Aorta (tissue), 5 donors: ENCODE results near the gene ZC3H12A. TPM values are rescaled to one million over a fixed set of nuclear protein-coding genes. Genes with fewer than 3 reads are reported as not detected.

Experiments used
- ATAC-seq: fragments of 200-7000 bp; cut with Tn5 transposase; one replicate; pipeline ENCODE4 v1.9.1; 2022; ENCODE audit warnings: moderate library complexity; ENCODE audit not compliant: low FRiP score
- DNase-seq, 2 donors: peaks; one replicate each; pipeline ENCODE4 v3.0.0-alpha.2; 2020
- H3K27ac ChIP-seq, 2 donors: one replicate each; pipeline ENCODE4 v1.5.1; 2013; ENCODE audit warnings: low read length in 2 of 2, mild to moderate bottlenecking in 2 of 2, moderate library complexity in 2 of 2, control low read depth in 1 of 2, inconsistent platforms in 1 of 2, low read depth in 1 of 2
- H3K27me3 ChIP-seq, 2 donors: one replicate each; pipeline ENCODE4 v1.6.1; 2013; ENCODE audit warnings: control low read depth in 1 of 2, low read length in 1 of 2, mild to moderate bottlenecking in 1 of 2, moderate library complexity in 1 of 2; ENCODE audit not compliant: insufficient read depth in 2 of 2, control insufficient read depth in 1 of 2
- H3K36me3 ChIP-seq, 2 donors: one replicate each; pipeline ENCODE4 v1.6.1; 2013; ENCODE audit warnings: control low read depth in 1 of 2, low read length in 1 of 2, mild to moderate bottlenecking in 1 of 2; ENCODE audit not compliant: insufficient read depth in 2 of 2, control insufficient read depth in 1 of 2
- H3K4me1 ChIP-seq, 2 donors: one replicate each; pipeline ENCODE4 v1.6.1; 2013; ENCODE audit warnings: low read length in 2 of 2, control low read depth in 1 of 2, mild to moderate bottlenecking in 1 of 2, moderate library complexity in 1 of 2; ENCODE audit not compliant: insufficient read depth in 2 of 2, control insufficient read depth in 1 of 2
- H3K4me3 ChIP-seq, 2 donors: one replicate each; pipeline ENCODE4 v1.5.1; 2013; ENCODE audit warnings: low read length in 2 of 2, control low read depth in 1 of 2, mild to moderate bottlenecking in 1 of 2
- H3K9me3 ChIP-seq: one replicate; pipeline ENCODE4 v1.6.1; 2013; ENCODE audit warnings: mild to moderate bottlenecking, low read length; ENCODE audit not compliant: control insufficient read depth
- WGBS, 2 donors: extraction: QIAGEN DNeasy Blood & Tissue Kit; methylation state at CpG; one replicate each; pipeline ENCODE4 v1.1.7; 2013; 5-methylcytosine and 5-hydroxymethylcytosine counted together
- intact Hi-C, 2 donors: fragments of 100-400 bp; cut with DNase I; formaldehyde crosslinking; loops; one replicate each; pipeline versions ENCODE4 v1.14.2 to v1.15.0; 2022
- polyA plus RNA-seq, 2 donors: library from polyadenylated mRNA; stranded (reverse); fragments of 200-250 nt; gene quantifications; one replicate each; pipeline ENCODE4 v1.2.3, GENCODE V29; 2013
- total RNA-seq, 2 donors: library from RNA; stranded (reverse); fragmentation: NEBNext Ultra II Directional; extraction: Animal tissue kit (Norgen Biotek cat#: 25700); gene quantifications; one replicate each; pipeline ENCODE4 v1.2.1, GENCODE V29; 2021
- donor health status: healthy with polysubstance abuse.
- donor health status: Bipolar disorder and iron deficiency.
- donor health status: DM: no; HTN: no; CAD: no.
- donor health status: DM: no; HTN: no; CAD: no.
- donor health status: DM: yes; HTN: yes; CAD: no.

ZC3H12A gene
- total and polyA plus RNA-seq, 4 donors: 3.8 to 26.5 (median 11.6) TPM

DNA sequence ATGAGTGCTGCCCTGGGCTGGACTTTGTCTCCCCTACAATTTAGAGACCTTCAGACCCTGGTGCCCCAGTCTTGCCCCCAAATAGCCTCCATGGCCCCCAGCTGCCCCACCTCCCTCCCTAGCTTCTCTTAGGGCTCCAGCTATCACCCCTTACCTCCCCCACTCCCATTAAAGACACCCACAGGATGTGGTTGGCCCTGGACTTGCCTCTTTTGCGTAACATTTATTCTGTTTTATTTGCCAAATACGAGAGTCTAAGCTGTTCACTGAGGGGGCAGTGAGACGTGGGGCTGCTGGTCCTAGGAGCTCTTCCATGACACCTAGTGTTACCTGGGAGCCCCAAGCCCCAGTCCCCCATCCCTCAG is 4.5 kb downstream of the ZC3H12A start:
- H3K4me1 ChIP-seq: peaks cover 0 to 2% of the 10 kb centered on the region in 2 donors
- no peak for DNase-seq
- H3K4me3 ChIP-seq: no peak overlapping the region
- H3K36me3 ChIP-seq: peaks cover 0 to 8% of the 10 kb centered on the region in 2 donors
- intact Hi-C loops: loop anchor here in 1 of 2 donors (10.0 kb wide), 2 partner anchors 76 to 516 kb away; partner anchors contain the start of genes DNALI1, SF3A3 and SNIP1
- no peaks in the 10 kb centered on the region for H3K27me3 ChIP-seq
- H3K9me3 ChIP-seq: no peaks in the 10 kb centered on the region
- 17 to 18% methylated on average over 3 of the region's 3 CpGs for WGBS, 2 donors
- peak overlapping the region; percentile 49 to 81 for H3K27ac ChIP-seq
- ATAC-seq: no peak

DNA sequence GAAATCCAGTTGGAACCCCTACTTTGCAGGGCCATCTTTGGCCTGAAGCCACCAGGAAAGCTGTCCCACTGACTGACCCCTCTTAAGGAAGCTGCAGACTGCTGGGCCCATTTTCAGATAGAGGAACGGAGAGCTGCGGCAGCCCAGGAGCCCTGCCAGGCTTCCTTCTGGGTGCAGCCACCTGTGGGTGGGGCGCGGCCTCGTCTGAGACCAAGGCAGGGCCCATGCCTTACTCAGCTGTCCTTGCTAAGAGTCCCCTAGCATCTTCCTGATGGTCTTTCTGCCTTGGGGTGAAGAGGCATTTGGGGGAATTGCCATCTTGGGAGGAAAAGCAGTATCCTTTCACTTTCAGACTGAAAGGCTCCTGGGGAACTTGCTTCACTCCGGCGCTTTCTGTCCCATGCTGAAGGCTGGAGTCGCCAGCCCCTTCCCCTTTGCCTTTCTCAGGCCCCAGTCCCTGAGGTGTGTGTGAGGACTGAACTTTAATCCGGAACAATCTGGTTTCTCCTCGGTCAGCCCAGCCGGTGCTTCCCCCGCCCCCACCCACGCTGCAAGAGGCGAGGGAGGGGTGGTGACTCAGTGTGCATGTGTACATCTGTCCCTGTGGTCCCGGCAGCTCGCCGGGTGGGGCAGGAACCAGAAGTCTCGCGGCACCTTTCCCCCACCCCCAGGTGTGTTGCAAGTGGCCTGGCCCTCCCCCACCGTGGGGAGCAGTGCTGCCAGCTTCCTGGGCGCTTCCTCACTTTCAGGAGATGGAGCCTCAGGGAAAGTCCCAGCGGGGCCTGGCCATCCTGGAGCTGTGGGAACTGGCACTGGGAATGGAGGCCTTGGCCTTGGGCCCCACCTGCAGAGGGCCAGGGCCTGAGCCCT is 5.1 kb downstream of the ZC3H12A start:
- intact Hi-C loops: loop anchor here in 1 of 2 donors (10.0 kb wide), 2 partner anchors 75 to 515 kb away; partner anchors contain the start of genes DNALI1, SF3A3 and SNIP1
- Histone ChIP-seq H3K27ac (peak overlapping the region; percentile 49 to 81), H3K36me3 (peaks cover 0 to 8% of the 10 kb centered on the region in 2 donors), H3K9me3 (no peaks in the 10 kb centered on the region), H3K27me3 (no peaks in the 10 kb centered on the region), H3K4me1 (peaks cover 0 to 2% of the 10 kb centered on the region in 2 donors), H3K4me3 (peak overlapping the region in 1 of 2 donors; percentile 8)
- WGBS, 2 donors: 7% methylated on average over 22 of the region's 22 CpGs
- peak; percentile 67 for ATAC-seq
- DNase-seq: peak; percentile 91 to 94

DNA sequence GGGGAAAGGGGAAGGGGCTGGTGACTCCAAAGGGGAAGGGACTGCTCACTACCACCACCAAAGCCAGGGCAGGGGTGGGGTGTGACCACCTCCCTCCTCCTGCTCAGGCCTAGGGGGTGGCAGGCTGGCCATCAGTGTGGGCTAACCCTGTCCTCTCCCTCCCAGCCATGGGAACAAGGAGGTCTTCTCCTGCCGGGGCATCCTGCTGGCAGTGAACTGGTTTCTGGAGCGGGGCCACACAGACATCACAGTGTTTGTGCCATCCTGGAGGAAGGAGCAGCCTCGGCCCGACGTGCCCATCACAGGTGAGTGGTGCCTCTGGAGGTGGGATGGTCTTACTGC is 5.7 kb downstream of the ZC3H12A start:
- DNase-seq (no peak), ATAC-seq (peak; percentile 0)
- intact Hi-C loops: no loop called here
- Histone ChIP-seq H3K9me3 (no peaks in the 10 kb centered on the region), H3K4me3 (no peak overlapping the region), H3K27ac (peak overlapping the region in 1 of 2 donors; percentile 81), H3K27me3 (no peaks in the 10 kb centered on the region), H3K4me1 (peaks cover 0 to 2% of the 10 kb centered on the region in 2 donors), H3K36me3 (peaks cover 0 to 8% of the 10 kb centered on the region in 2 donors)
- 60 to 62% methylated on average over 5 of the region's 5 CpGs for WGBS, 2 donors

DNA sequence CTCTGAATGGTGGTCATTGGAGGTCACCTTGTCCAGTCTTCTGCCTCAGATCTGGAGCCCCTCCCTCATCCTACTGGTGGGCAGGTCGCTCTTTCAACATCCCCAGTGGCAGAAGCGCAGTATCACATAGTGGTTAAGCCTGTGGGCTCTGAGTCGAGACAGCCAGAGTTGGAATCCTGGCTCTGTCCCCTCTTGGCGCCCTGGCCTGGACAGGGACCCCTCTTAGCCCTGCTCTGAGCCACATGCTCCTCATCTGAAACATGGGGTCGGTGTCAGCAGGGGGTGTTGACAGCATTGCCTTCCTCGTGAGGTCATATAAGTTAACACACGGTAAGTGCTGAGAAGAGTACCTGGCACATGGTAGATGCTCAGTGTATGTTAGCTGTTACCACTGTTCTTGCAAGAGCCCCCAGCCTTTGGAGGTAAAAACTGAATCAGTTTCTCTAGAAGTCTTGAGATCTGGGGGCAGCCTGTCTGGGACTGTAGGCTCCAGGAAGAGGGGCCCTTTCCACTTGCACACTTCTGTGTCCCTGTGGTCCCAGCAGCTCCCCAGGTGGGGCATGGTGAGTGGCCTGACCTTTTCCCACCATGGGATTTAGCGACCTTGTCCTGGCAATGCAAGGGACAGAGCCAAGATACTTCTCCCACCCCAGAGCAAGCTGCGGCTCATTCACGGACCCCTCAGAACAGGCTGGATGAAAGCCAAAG is 6.4 kb downstream of the ZC3H12A start:
- Histone ChIP-seq H3K4me1 (peaks cover 2 to 3% of the 10 kb centered on the region in 2 donors), H3K36me3 (peaks cover 0 to 8% of the 10 kb centered on the region in 2 donors)

GRCh38 chr1:37481289-37482003 is 7.1 kb downstream of the ZC3H12A start:
- H3K27ac ChIP-seq: no peak overlapping the region
- ATAC-seq (no peak), DNase-seq (no peak)
- intact Hi-C loops: no loop called here
- H3K27me3 ChIP-seq: no peaks in the 10 kb centered on the region
- peaks cover 0 to 8% of the 10 kb centered on the region in 2 donors for H3K36me3 ChIP-seq
- H3K4me3 ChIP-seq: no peak overlapping the region
- no peaks in the 10 kb centered on the region for H3K9me3 ChIP-seq
- peaks cover 2 to 4% of the 10 kb centered on the region in 2 donors for H3K4me1 ChIP-seq
- WGBS, 2 donors: 88 to 90% methylated on average over 25 to 26 of the region's 26 CpGs

More for the DNA sequence above, 6.4 kb downstream of the ZC3H12A start:
- intact Hi-C loops: no loop called here
- Histone ChIP-seq H3K4me3 (no peak overlapping the region), H3K9me3 (no peaks in the 10 kb centered on the region), H3K27ac (peak overlapping the region in 1 of 2 donors; percentile 4), H3K27me3 (no peaks in the 10 kb centered on the region)
- ATAC-seq (no peak), DNase-seq (no peak)
- 77 to 82% methylated on average over 10 of the region's 10 CpGs for WGBS, 2 donors

GRCh38 chr1:37482004-37482785 is 7.8 kb downstream of the ZC3H12A start:
- intact Hi-C loops: no loop called here
- no peaks in the 10 kb centered on the region for H3K9me3 ChIP-seq
- ATAC-seq: no peak
- peaks cover 2 to 4% of the 10 kb centered on the region in 2 donors for H3K4me1 ChIP-seq
- H3K36me3 ChIP-seq: peaks cover 0 to 8% of the 10 kb centered on the region in 2 donors
- H3K4me3 ChIP-seq: no peak overlapping the region
- no peak for DNase-seq
- WGBS, 2 donors: 87 to 89% methylated on average over 18 of the region's 18 CpGs
- H3K27me3 ChIP-seq: no peaks in the 10 kb centered on the region
- H3K27ac ChIP-seq: no peak overlapping the region

- Histone ChIP-seq H3K27me3 (no peaks in the 10 kb centered on the region), H3K27ac (no peak overlapping the region), H3K9me3 (no peaks in the 10 kb centered on the region), H3K4me1 (peaks cover 2 to 4% of the 10 kb centered on the region in 2 donors), H3K4me3 (no peak overlapping the region), H3K36me3 (peaks cover 0 to 8% of the 10 kb centered on the region in 2 donors)
- intact Hi-C loops: no loop called here
- WGBS, 2 donors: 85% methylated on average over 29 of the region's 29 CpGs
- no peak for ATAC-seq
- no peak for DNase-seq
Measured at GRCh38 chr1:37482796-37483744, 8.7 kb downstream of the ZC3H12A start.
